ENCODE data around the gene PTRH1. TPM values are rescaled to one million over a fixed set of nuclear protein-coding genes. Genes with fewer than 3 reads are reported as not detected.

The PTRH1 gene
- total and polyA plus RNA-seq, 5 donors from 2014 or later, result 9.3 to 36.5 (median 27.5) TPM

- no peak for DNase-seq
- Histone ChIP-seq H3K27me3 (ENCODE audit: control insufficient read depth, insufficient read depth, low read length) (no peaks in the 10 kb centered on the region), H3K4me1 (ENCODE audit: control insufficient read depth, insufficient read depth, low read length, poor library complexity, severe bottlenecking) (peaks cover 7% of the 10 kb centered on the region), H3K9me3 (ENCODE audit: control insufficient read depth in 2 of 2, low read length in 2 of 2) (no peaks in the 10 kb centered on the region), H3K36me3 (ENCODE audit: control insufficient read depth, insufficient read depth, low read length) (no peaks in the 10 kb centered on the region), H3K27ac (ENCODE audit: insufficient read depth, low read length, poor library complexity, severe bottlenecking) (no peak overlapping the region), H3K4me3 (ENCODE audit: low read depth, low read length) (no peak overlapping the region)
- ATAC-seq (ENCODE audit: low read depth in 2 of 2), result no peak
- H3K4me3 Mint-ChIP-seq, result peak overlapping the region in 1 of 4 donors; percentile 82
- H3K4me1 Mint-ChIP-seq, result peaks cover 0 to 22% (median 9%) of the 10 kb centered on the region in 4 donors
- H3K27me3 Mint-ChIP-seq, result peaks cover 4% of the 10 kb centered on the region
- no peaks in the 10 kb centered on the region for H3K9me3 Mint-ChIP-seq
- peaks cover 6% of the 10 kb centered on the region for H3K36me3 Mint-ChIP-seq
- peak overlapping the region in 1 of 3 donors; percentile 28 for H3K27ac Mint-ChIP-seq
Observed at GRCh38 chr9:127698386-127698785, 17.1 kb downstream of the PTRH1 start.

DNA sequence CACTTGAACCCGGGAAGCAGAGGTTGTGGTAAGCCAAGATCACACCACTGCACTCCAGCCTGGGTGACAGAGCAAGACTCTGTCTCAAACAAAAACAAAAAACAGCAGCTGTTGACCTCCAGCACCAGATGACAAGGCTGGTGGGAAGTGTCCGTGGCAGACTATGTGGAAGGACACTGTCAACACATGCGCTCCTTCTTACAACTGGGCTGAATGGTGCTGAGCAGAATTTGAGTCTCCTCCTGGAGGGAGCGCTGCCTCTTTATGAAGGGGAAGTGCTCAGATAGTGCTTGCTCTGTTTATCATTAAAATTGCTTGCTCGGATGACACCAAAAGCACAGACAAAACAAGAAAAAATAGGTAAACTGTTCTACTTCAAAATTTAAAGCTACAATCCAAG lies 17.9 kb downstream of the PTRH1 start:
- Histone ChIP-seq H3K27ac (ENCODE audit: insufficient read depth, low read length, poor library complexity, severe bottlenecking) (no peak overlapping the region), H3K27me3 (ENCODE audit: control insufficient read depth, insufficient read depth, low read length) (no peaks in the 10 kb centered on the region), H3K36me3 (ENCODE audit: control insufficient read depth, insufficient read depth, low read length) (no peaks in the 10 kb centered on the region), H3K4me1 (ENCODE audit: control insufficient read depth, insufficient read depth, low read length, poor library complexity, severe bottlenecking) (peaks cover 7% of the 10 kb centered on the region), H3K4me3 (ENCODE audit: low read depth, low read length) (no peak overlapping the region), H3K9me3 (ENCODE audit: control insufficient read depth in 2 of 2, low read length in 2 of 2) (no peaks in the 10 kb centered on the region)
- Mint-ChIP-seq H3K4me3 (no peak overlapping the region), H3K4me1 (peaks cover 0 to 22% (median 9%) of the 10 kb centered on the region in 4 donors), H3K36me3 (peaks cover 9% of the 10 kb centered on the region), H3K27ac (no peak overlapping the region), H3K27me3 (peaks cover 4% of the 10 kb centered on the region), H3K9me3 (no peaks in the 10 kb centered on the region)
- DNase-seq, result no peak
- no peak for ATAC-seq (ENCODE audit: low read depth in 2 of 2)

- peaks cover 13% of the 10 kb centered on the region for H3K36me3 Mint-ChIP-seq
- ATAC-seq (ENCODE audit: low read depth in 2 of 2) (no peak), DNase-seq (no peak)
- H3K4me3 ChIP-seq (ENCODE audit: low read depth, low read length), result no peak overlapping the region
- H3K27me3 Mint-ChIP-seq, result peaks cover under 1% of the 10 kb centered on the region
- H3K4me3 Mint-ChIP-seq, result no peak overlapping the region
- H3K27ac Mint-ChIP-seq, result no peak overlapping the region
- H3K27ac ChIP-seq (ENCODE audit: insufficient read depth, low read length, poor library complexity, severe bottlenecking), result no peak overlapping the region
- H3K27me3 ChIP-seq (ENCODE audit: control insufficient read depth, insufficient read depth, low read length), result no peaks in the 10 kb centered on the region
- no peaks in the 10 kb centered on the region for H3K36me3 ChIP-seq (ENCODE audit: control insufficient read depth, insufficient read depth, low read length)
- no peaks in the 10 kb centered on the region for H3K9me3 Mint-ChIP-seq
- H3K4me1 ChIP-seq (ENCODE audit: control insufficient read depth, insufficient read depth, low read length, poor library complexity, severe bottlenecking), result peaks cover 7% of the 10 kb centered on the region
- H3K9me3 ChIP-seq (ENCODE audit: control insufficient read depth in 2 of 2, low read length in 2 of 2), result no peaks in the 10 kb centered on the region
- H3K4me1 Mint-ChIP-seq, result peaks cover 0 to 19% (median 7%) of the 10 kb centered on the region in 4 donors
Observed at GRCh38 chr9:127694890-127695720, 20.4 kb downstream of the PTRH1 start.

DNA sequence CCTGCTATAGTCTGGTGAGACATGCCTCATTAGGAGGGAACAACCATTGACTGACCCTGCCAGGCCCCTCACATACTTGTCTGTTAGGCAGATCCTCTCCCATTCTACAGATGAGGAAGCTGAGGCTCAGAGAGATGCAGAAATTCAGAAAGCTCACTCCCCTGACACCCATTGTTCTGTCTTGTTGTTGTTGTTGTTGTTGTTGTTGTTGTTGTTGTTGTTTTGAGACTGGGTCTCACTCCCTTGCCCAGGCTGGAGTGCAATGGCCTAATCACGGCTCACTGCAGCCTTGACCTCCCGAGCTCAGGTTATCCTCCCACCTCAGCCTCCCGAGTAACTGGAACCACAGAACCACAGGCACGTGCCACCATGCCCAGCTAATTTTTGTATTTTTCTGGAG lies 21.8 kb downstream of the PTRH1 start:
- Mint-ChIP-seq H3K4me3 (no peak overlapping the region), H3K36me3 (peaks cover 13% of the 10 kb centered on the region), H3K9me3 (no peaks in the 10 kb centered on the region), H3K27me3 (no peaks in the 10 kb centered on the region), H3K27ac (no peak overlapping the region), H3K4me1 (peaks cover 0 to 7% (median 0%) of the 10 kb centered on the region in 4 donors)
- Histone ChIP-seq H3K27ac (ENCODE audit: insufficient read depth, low read length, poor library complexity, severe bottlenecking) (no peak overlapping the region), H3K27me3 (ENCODE audit: control insufficient read depth, insufficient read depth, low read length) (no peaks in the 10 kb centered on the region), H3K4me3 (ENCODE audit: low read depth, low read length) (no peak overlapping the region), H3K9me3 (ENCODE audit: control insufficient read depth in 2 of 2, low read length in 2 of 2) (no peaks in the 10 kb centered on the region), H3K36me3 (ENCODE audit: control insufficient read depth, insufficient read depth, low read length) (no peaks in the 10 kb centered on the region), H3K4me1 (ENCODE audit: control insufficient read depth, insufficient read depth, low read length, poor library complexity, severe bottlenecking) (no peaks in the 10 kb centered on the region)
- DNase-seq (no peak), ATAC-seq (ENCODE audit: low read depth in 2 of 2) (no peak)

DNA sequence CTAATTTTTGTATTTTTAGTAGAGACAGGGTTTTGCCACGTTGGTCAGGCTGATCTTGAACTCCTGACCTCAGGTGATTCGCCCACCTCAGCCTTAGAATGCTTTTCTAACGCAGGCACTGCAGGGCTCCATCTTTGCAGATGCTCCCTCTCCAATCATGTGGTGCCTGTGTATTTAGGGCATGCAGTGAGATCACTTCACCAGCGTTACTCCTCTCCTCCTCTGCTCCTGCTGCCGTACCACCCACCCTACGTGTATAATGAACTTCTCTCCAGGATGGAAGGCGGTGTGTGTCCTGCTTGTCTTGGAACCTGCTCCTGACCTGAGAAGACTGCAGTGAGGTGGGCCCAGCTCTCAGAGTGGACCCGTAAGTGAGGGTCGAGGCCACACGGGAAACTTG lies 22.3 kb downstream of the PTRH1 start:
- Mint-ChIP-seq H3K9me3 (no peaks in the 10 kb centered on the region), H3K27me3 (no peaks in the 10 kb centered on the region), H3K4me1 (peaks cover 0 to 7% (median 0%) of the 10 kb centered on the region in 4 donors), H3K36me3 (peaks cover 13% of the 10 kb centered on the region), H3K4me3 (no peak overlapping the region), H3K27ac (no peak overlapping the region)
- ATAC-seq (ENCODE audit: low read depth in 2 of 2) (no peak), DNase-seq (no peak)
- no peaks in the 10 kb centered on the region for H3K4me1 ChIP-seq (ENCODE audit: control insufficient read depth, insufficient read depth, low read length, poor library complexity, severe bottlenecking)
- H3K27ac ChIP-seq (ENCODE audit: insufficient read depth, low read length, poor library complexity, severe bottlenecking), result no peak overlapping the region
- no peak overlapping the region for H3K4me3 ChIP-seq (ENCODE audit: low read depth, low read length)
- H3K36me3 ChIP-seq (ENCODE audit: control insufficient read depth, insufficient read depth, low read length), result no peaks in the 10 kb centered on the region
- H3K27me3 ChIP-seq (ENCODE audit: control insufficient read depth, insufficient read depth, low read length), result no peaks in the 10 kb centered on the region
- no peaks in the 10 kb centered on the region for H3K9me3 ChIP-seq (ENCODE audit: control insufficient read depth in 2 of 2, low read length in 2 of 2)

DNA sequence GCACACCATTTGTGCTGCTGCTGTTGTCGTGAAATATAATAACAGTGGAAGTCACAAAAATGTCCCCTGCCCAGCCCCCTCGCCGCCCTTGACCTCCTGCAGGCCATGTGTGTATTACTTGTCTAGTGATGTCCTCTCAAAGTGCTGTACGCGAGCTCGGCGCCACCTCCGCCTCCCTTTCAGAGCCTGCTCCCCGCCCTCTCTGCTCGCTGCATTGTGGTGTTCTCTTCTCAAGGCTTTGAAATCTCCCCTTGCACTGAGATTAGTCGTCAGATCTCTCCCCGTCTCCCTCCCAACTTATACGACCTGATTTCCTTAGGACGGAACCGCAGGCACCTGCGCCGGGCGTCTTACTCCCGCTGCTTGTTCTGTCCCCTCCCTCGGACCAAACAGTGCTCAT lies 23.4 kb downstream of the PTRH1 start:
- H3K27ac Mint-ChIP-seq, result peak overlapping the region in 1 of 3 donors; percentile 55
- H3K9me3 ChIP-seq (ENCODE audit: control insufficient read depth in 2 of 2, low read length in 2 of 2), result no peaks in the 10 kb centered on the region
- no peak for DNase-seq
- H3K36me3 ChIP-seq (ENCODE audit: control insufficient read depth, insufficient read depth, low read length), result no peaks in the 10 kb centered on the region
- no peaks in the 10 kb centered on the region for H3K4me1 ChIP-seq (ENCODE audit: control insufficient read depth, insufficient read depth, low read length, poor library complexity, severe bottlenecking)
- H3K4me3 ChIP-seq (ENCODE audit: low read depth, low read length), result no peak overlapping the region
- no peaks in the 10 kb centered on the region for H3K4me1 Mint-ChIP-seq
- no peaks in the 10 kb centered on the region for H3K27me3 Mint-ChIP-seq
- no peaks in the 10 kb centered on the region for H3K27me3 ChIP-seq (ENCODE audit: control insufficient read depth, insufficient read depth, low read length)
- no peak for ATAC-seq (ENCODE audit: low read depth in 2 of 2)
- H3K27ac ChIP-seq (ENCODE audit: insufficient read depth, low read length, poor library complexity, severe bottlenecking), result no peak overlapping the region
- H3K4me3 Mint-ChIP-seq, result no peak overlapping the region
- peaks cover 13% of the 10 kb centered on the region for H3K36me3 Mint-ChIP-seq
- H3K9me3 Mint-ChIP-seq, result peaks cover 0 to 2% (median 0%) of the 10 kb centered on the region in 7 donors

DNA sequence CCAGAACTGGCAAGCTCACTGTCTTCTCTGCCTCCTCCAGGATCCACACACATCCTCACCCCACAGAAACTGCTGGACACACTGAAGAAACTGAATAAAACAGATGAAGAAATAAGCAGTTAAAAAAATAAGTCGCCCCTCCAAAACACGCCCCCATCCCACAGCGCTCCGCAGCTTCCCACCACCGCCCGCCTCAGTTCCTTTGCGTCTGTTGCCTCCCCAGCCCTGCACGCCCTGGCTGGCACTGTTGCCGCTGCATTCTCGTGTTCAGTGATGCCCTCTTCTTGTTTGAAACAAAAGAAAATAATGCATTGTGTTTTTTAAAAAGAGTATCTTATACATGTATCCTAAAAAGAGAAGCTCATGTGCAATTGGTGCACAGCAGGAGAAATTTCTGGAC lies 24.7 kb downstream of the PTRH1 start:
- DNase-seq (no peak), ATAC-seq (ENCODE audit: low read depth in 2 of 2) (no peak)
- Histone ChIP-seq H3K4me1 (ENCODE audit: control insufficient read depth, insufficient read depth, low read length, poor library complexity, severe bottlenecking) (no peaks in the 10 kb centered on the region), H3K36me3 (ENCODE audit: control insufficient read depth, insufficient read depth, low read length) (no peaks in the 10 kb centered on the region), H3K27me3 (ENCODE audit: control insufficient read depth, insufficient read depth, low read length) (no peaks in the 10 kb centered on the region), H3K9me3 (ENCODE audit: control insufficient read depth in 2 of 2, low read length in 2 of 2) (no peaks in the 10 kb centered on the region), H3K27ac (ENCODE audit: insufficient read depth, low read length, poor library complexity, severe bottlenecking) (no peak overlapping the region), H3K4me3 (ENCODE audit: low read depth, low read length) (no peak overlapping the region)
- Mint-ChIP-seq H3K27me3 (no peaks in the 10 kb centered on the region), H3K4me3 (no peak overlapping the region), H3K9me3 (peaks cover 0 to 2% (median 0%) of the 10 kb centered on the region in 7 donors), H3K36me3 (peaks cover 13% of the 10 kb centered on the region), H3K27ac (no peak overlapping the region), H3K4me1 (no peaks in the 10 kb centered on the region)
